Measurements from ENCODE around the gene C11orf65. TPM values are rescaled to one million over a fixed set of nuclear protein-coding genes. Genes with fewer than 3 reads are reported as not detected.

C11orf65 gene
- total and polyA plus RNA-seq, 2 donors (not counting 1 experiment from before 2014, with no cell fraction given) = 0.25 to 1.4 TPM

DNA sequence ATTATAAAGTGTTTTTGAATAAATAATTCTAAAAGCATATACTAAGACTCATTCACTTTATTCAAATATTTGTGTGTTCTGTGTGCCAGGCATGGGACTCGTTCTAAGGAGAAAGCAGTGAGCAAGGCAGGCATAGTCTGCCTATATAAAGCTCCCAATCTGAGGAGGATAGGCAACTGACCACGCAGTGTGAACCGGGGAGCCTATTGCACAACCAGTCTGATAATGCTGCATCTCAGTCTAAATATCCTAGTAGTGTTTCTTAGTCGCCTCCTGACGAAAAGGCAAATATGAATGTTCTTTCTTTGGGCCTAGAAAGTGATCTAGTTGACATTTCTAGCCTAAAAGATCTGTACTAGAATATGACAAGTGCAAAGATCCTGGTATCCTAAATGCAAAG, 98.3 kb downstream of the C11orf65 start:
- Histone ChIP-seq H3K27me3 (replicated peaks in 1 of 4; ENCODE audit: control extremely low read depth in 1 of 4, control insufficient read depth in 3 of 4, insufficient read depth in 4 of 4, low read length in 3 of 4) (no peaks in the 10 kb centered on the region), H3K36me3 (replicated peaks in 1 of 2; ENCODE audit: control extremely low read depth in 1 of 2, control insufficient read depth in 1 of 2, extremely low read depth in 1 of 2, insufficient read depth in 2 of 2, low read length in 1 of 2) (peaks cover 8 to 38% of the 10 kb centered on the region in 2 experiments), H3K9ac (ENCODE audit: low read length) (no peak overlapping the region), H3K4me2 (replicated peaks; ENCODE audit: low read depth, low read length, poor library complexity, severe bottlenecking) (no peak overlapping the region), H3K79me2 (ENCODE audit: control insufficient read depth, insufficient read depth, low read length) (no peaks in the 10 kb centered on the region), H3K4me1 (ENCODE audit: control insufficient read depth in 2 of 2, insufficient read depth in 2 of 2, low read length in 2 of 2) (no peaks in the 10 kb centered on the region), H4K20me1 (ENCODE audit: control insufficient read depth, insufficient read depth, low read length, poor library complexity, severe bottlenecking) (no peaks in the 10 kb centered on the region), H2AFZ (ENCODE audit: insufficient read depth, low read depth, low read length, poor library complexity, severe bottlenecking) (no peak overlapping the region), H3K4me3 (ENCODE audit: control extremely low read depth in 1 of 5, extremely low read depth in 1 of 5, insufficient read depth in 1 of 5, low read depth in 2 of 5, low read length in 4 of 5) (no peak overlapping the region), H3K27ac (ENCODE audit: low read length in 2 of 2) (no peak overlapping the region), H3K9me3 (ENCODE audit: control extremely low read depth in 1 of 3, control insufficient read depth in 2 of 3, insufficient read depth in 1 of 3, low read length in 2 of 3) (peaks cover 0 to 7% (median 0%) of the 10 kb centered on the region in 3 donors)
- ATAC-seq (ENCODE audit: low read depth) (no peak), DNase-seq (no peak)
- ChIA-PET CTCF (no interaction called here), POLR2A (no interaction called here)
- intact Hi-C loops (cut with micrococcal nuclease) = no loop called here
- peaks cover 4% of the 10 kb centered on the region for H3K9me3 Mint-ChIP-seq (ENCODE audit: insufficient read depth)
- H3K4me1 Mint-ChIP-seq = no peaks in the 10 kb centered on the region
- 50% methylated on average over 2 of the region's 5 CpGs for WGBS (ENCODE audit: insufficient coverage)
- TF ChIP-seq, protein P1, sequence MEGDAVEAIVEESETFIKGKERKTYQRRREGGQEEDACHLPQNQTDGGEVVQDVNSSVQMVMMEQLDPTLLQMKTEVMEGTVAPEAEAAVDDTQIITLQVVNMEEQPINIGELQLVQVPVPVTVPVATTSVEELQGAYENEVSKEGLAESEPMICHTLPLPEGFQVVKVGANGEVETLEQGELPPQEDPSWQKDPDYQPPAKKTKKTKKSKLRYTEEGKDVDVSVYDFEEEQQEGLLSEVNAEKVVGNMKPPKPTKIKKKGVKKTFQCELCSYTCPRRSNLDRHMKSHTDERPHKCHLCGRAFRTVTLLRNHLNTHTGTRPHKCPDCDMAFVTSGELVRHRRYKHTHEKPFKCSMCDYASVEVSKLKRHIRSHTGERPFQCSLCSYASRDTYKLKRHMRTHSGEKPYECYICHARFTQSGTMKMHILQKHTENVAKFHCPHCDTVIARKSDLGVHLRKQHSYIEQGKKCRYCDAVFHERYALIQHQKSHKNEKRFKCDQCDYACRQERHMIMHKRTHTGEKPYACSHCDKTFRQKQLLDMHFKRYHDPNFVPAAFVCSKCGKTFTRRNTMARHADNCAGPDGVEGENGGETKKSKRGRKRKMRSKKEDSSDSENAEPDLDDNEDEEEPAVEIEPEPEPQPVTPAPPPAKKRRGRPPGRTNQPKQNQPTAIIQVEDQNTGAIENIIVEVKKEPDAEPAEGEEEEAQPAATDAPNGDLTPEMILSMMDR (IDR thresholded peaks at IDR 0.05) = no peak
- TF ChIP-seq EZH2 (IDR thresholded peaks at IDR 0.05; ENCODE audit: borderline replicate concordance, insufficient read depth, low read depth, low read length, poor library complexity, severe bottlenecking) = no peak
- no peak overlapping the region for H3K27ac Mint-ChIP-seq
- H3K4me3 Mint-ChIP-seq = no peak overlapping the region
- no peaks in the 10 kb centered on the region for H3K27me3 Mint-ChIP-seq

DNA sequence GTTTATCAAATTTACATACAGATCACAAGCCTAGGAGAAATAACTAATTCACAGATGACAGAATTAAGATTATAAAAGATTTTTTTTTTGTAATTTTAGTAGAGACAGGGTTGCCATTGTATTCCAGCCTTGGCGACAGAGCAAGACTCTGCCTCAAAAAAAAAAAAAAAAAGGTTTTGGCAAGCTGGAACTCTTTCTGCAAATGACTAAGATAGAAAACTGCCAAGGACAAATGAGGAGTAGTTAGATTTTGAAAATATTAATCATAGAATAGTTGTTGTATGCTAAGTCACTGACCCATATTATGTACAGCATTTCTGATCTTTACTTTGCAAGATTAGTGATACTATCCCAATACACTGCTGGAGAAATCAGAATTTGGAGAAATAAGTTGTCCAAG, 99.2 kb downstream of the C11orf65 start:
- peaks cover 1% of the 10 kb centered on the region for H3K9me3 Mint-ChIP-seq (ENCODE audit: insufficient read depth)
- H3K4me1 ChIP-seq (ENCODE audit: control insufficient read depth in 2 of 2, insufficient read depth in 2 of 2, low read length in 2 of 2) = no peaks in the 10 kb centered on the region
- TF ChIP-seq EZH2 (IDR thresholded peaks at IDR 0.05; ENCODE audit: borderline replicate concordance, insufficient read depth, low read depth, low read length, poor library complexity, severe bottlenecking) = no peak
- TF ChIP-seq, protein P1 (IDR thresholded peaks at IDR 0.05) = no peak
- ATAC-seq (ENCODE audit: low read depth) (no peak), DNase-seq (no peak)
- intact Hi-C loops (cut with micrococcal nuclease) = no loop called here
- H3K4me1 Mint-ChIP-seq = no peaks in the 10 kb centered on the region
- H3K9ac ChIP-seq (ENCODE audit: low read length) = no peak overlapping the region
- H3K4me3 Mint-ChIP-seq = no peak overlapping the region
- no peak overlapping the region for H3K4me3 ChIP-seq (ENCODE audit: control extremely low read depth in 1 of 5, extremely low read depth in 1 of 5, insufficient read depth in 1 of 5, low read depth in 2 of 5, low read length in 4 of 5)
- H2AFZ ChIP-seq (ENCODE audit: insufficient read depth, low read depth, low read length, poor library complexity, severe bottlenecking) = no peak overlapping the region
- H3K9me3 ChIP-seq (ENCODE audit: control extremely low read depth in 1 of 3, control insufficient read depth in 2 of 3, insufficient read depth in 1 of 3, low read length in 2 of 3) = no peaks in the 10 kb centered on the region
- ChIA-PET POLR2A (no interaction called here), CTCF (no interaction called here)
- H3K4me2 ChIP-seq (replicated peaks; ENCODE audit: low read depth, low read length, poor library complexity, severe bottlenecking) = no peak overlapping the region
- H3K27ac Mint-ChIP-seq = no peak overlapping the region
- H4K20me1 ChIP-seq (ENCODE audit: control insufficient read depth, insufficient read depth, low read length, poor library complexity, severe bottlenecking) = no peaks in the 10 kb centered on the region
- no peaks in the 10 kb centered on the region for H3K27me3 ChIP-seq (replicated peaks in 1 of 4; ENCODE audit: control extremely low read depth in 1 of 4, control insufficient read depth in 3 of 4, insufficient read depth in 4 of 4, low read length in 3 of 4)
- H3K27ac ChIP-seq (ENCODE audit: low read length in 2 of 2) = no peak overlapping the region
- H3K36me3 ChIP-seq (replicated peaks in 1 of 2; ENCODE audit: control extremely low read depth in 1 of 2, control insufficient read depth in 1 of 2, extremely low read depth in 1 of 2, insufficient read depth in 2 of 2, low read length in 1 of 2) = peaks cover 13 to 38% of the 10 kb centered on the region in 2 experiments
- H3K79me2 ChIP-seq (ENCODE audit: control insufficient read depth, insufficient read depth, low read length) = no peaks in the 10 kb centered on the region
- H3K27me3 Mint-ChIP-seq = no peaks in the 10 kb centered on the region
- WGBS (ENCODE audit: insufficient coverage) = 100% methylated on average over 1 of the region's 1 CpG
